GM12872 (cell line): ENCODE results near the gene LCN6.

Experiments used
- CTCF ChIP-seq: IDR thresholded peaks from 3 replicates; pipeline ENCODE4 v1.5.1; 2011; ENCODE audit warnings: low read depth, mild to moderate bottlenecking, low read length, moderate library complexity; ENCODE audit not compliant: insufficient read depth

The LCN6 gene

GRCh38 chr9:136757328-136757727 lies 9.0 kb upstream of the LCN6 start:
- TF ChIP-seq CTCF: no peak

GRCh38 chr9:136756836-136757235 lies 8.5 kb upstream of the LCN6 start:
- no peak for TF ChIP-seq CTCF

GRCh38 chr9:136756134-136756438 lies 7.8 kb upstream of the LCN6 start:
- no peak for TF ChIP-seq CTCF

- no peak for TF ChIP-seq CTCF
Measured at GRCh38 chr9:136754626-136755301, 6.4 kb upstream of the LCN6 start.

GRCh38 chr9:136754059-136754572 lies 5.8 kb upstream of the LCN6 start:
- TF ChIP-seq CTCF: no peak

- no peak for TF ChIP-seq CTCF
Measured at GRCh38 chr9:136753371-136754058, 5.2 kb upstream of the LCN6 start.

- TF ChIP-seq CTCF: no peak
Measured at GRCh38 chr9:136751814-136752213, 3.5 kb upstream of the LCN6 start.
